ENCODE measurements around the gene GLS2. TPM values are rescaled to one million over a fixed set of nuclear protein-coding genes. Genes with fewer than 3 reads are reported as not detected.

The GLS2 gene
- total and polyA plus RNA-seq, 2 donors (not counting 1 experiment from before 2014, with no cell fraction given): 5.3 to 7.2 TPM

GRCh38 chr12:56528846-56529245 is 40.9 kb upstream of the GLS2 start:
- ChIA-PET CTCF (no interaction called here), POLR2A (no interaction called here)
- Mint-ChIP-seq H3K4me1 (no peaks in the 10 kb centered on the region), H3K4me3 (no peak overlapping the region), H3K27ac (no peak overlapping the region), H3K9me3 (ENCODE audit: insufficient read depth) (no peaks in the 10 kb centered on the region), H3K27me3 (no peaks in the 10 kb centered on the region)
- WGBS (ENCODE audit: insufficient coverage): no CpG with 5 or more reads among the region's 1 CpG
- H2AFZ ChIP-seq (ENCODE audit: insufficient read depth, low read depth, low read length, poor library complexity, severe bottlenecking): no peak overlapping the region
- no peaks in the 10 kb centered on the region for H4K20me1 ChIP-seq (ENCODE audit: control insufficient read depth, insufficient read depth, low read length, poor library complexity, severe bottlenecking)
- H3K4me1 ChIP-seq (ENCODE audit: control insufficient read depth in 2 of 2, insufficient read depth in 2 of 2, low read length in 2 of 2): no peaks in the 10 kb centered on the region
- no peaks in the 10 kb centered on the region for H3K79me2 ChIP-seq (ENCODE audit: control insufficient read depth, insufficient read depth, low read length)
- no peak for ATAC-seq (ENCODE audit: low read depth)
- H3K9me3 ChIP-seq (ENCODE audit: control extremely low read depth in 1 of 3, control insufficient read depth in 2 of 3, insufficient read depth in 1 of 3, low read length in 2 of 3): no peaks in the 10 kb centered on the region
- H3K9ac ChIP-seq (ENCODE audit: low read length): no peak overlapping the region
- intact Hi-C loops (cut with micrococcal nuclease): no loop called here
- no peaks in the 10 kb centered on the region for H3K27me3 ChIP-seq (replicated peaks in 1 of 4; ENCODE audit: control extremely low read depth in 1 of 4, control insufficient read depth in 3 of 4, insufficient read depth in 4 of 4, low read length in 3 of 4)
- no peaks in the 10 kb centered on the region for H3K36me3 ChIP-seq (replicated peaks in 1 of 2; ENCODE audit: control extremely low read depth in 1 of 2, control insufficient read depth in 1 of 2, extremely low read depth in 1 of 2, insufficient read depth in 2 of 2, low read length in 1 of 2)
- H3K27ac ChIP-seq (ENCODE audit: low read length in 2 of 2): no peak overlapping the region
- H3K4me2 ChIP-seq (replicated peaks; ENCODE audit: low read depth, low read length, poor library complexity, severe bottlenecking): no peak overlapping the region
- TF ChIP-seq CTCF (IDR thresholded peaks at IDR 0.05) (no peak), EZH2 (IDR thresholded peaks at IDR 0.05; ENCODE audit: borderline replicate concordance, insufficient read depth, low read depth, low read length, poor library complexity, severe bottlenecking) (no peak)
- H3K4me3 ChIP-seq (ENCODE audit: control extremely low read depth in 1 of 5, extremely low read depth in 1 of 5, insufficient read depth in 1 of 5, low read depth in 2 of 5, low read length in 4 of 5): no peak overlapping the region
- no peak for DNase-seq

- TF ChIP-seq CTCF (IDR thresholded peaks at IDR 0.05) (no peak), EZH2 (IDR thresholded peaks at IDR 0.05; ENCODE audit: borderline replicate concordance, insufficient read depth, low read depth, low read length, poor library complexity, severe bottlenecking) (no peak)
- H3K27me3 Mint-ChIP-seq: peaks cover 4% of the 10 kb centered on the region
- CTCF ChIA-PET: interaction anchor here (0.7 to 3.1 kb wide), 5 partner anchors 9 to 114 kb away, joined by 3 to 15 read pairs (median 3); no protein-coding TSS in a partner anchor
- peaks cover 22% of the 10 kb centered on the region for H3K4me1 Mint-ChIP-seq
- H3K27ac Mint-ChIP-seq: no peak overlapping the region
- WGBS (ENCODE audit: insufficient coverage): 71% methylated on average over 3 of the region's 4 CpGs
- H3K9ac ChIP-seq (ENCODE audit: low read length): peak overlapping the region; percentile 63
- peak overlapping the region; percentile 85 for H3K4me3 Mint-ChIP-seq
- no peaks in the 10 kb centered on the region for H3K9me3 ChIP-seq (ENCODE audit: control extremely low read depth in 1 of 3, control insufficient read depth in 2 of 3, insufficient read depth in 1 of 3, low read length in 2 of 3)
- peaks cover 12 to 20% of the 10 kb centered on the region in 2 donors for H3K4me1 ChIP-seq (ENCODE audit: control insufficient read depth in 2 of 2, insufficient read depth in 2 of 2, low read length in 2 of 2)
- intact Hi-C loops (cut with micrococcal nuclease): loop anchor here (5.0 kb wide), 1 partner anchor 110 kb away; the partner anchor contains the start of gene BAZ2A
- H3K27ac ChIP-seq (ENCODE audit: low read length in 2 of 2): no peak overlapping the region
- peak overlapping the region; percentile 66 for H3K4me2 ChIP-seq (replicated peaks; ENCODE audit: low read depth, low read length, poor library complexity, severe bottlenecking)
- POLR2A ChIA-PET: interaction anchor here (1.2 kb wide), 1 partner anchor 114 kb away, joined by 3 read pairs; no protein-coding TSS in a partner anchor
- H3K79me2 ChIP-seq (ENCODE audit: control insufficient read depth, insufficient read depth, low read length): no peaks in the 10 kb centered on the region
- H3K4me3 ChIP-seq (ENCODE audit: control extremely low read depth in 1 of 5, extremely low read depth in 1 of 5, insufficient read depth in 1 of 5, low read depth in 2 of 5, low read length in 4 of 5): peak overlapping the region in 2 of 5 experiments; percentile 41 to 46
- no peaks in the 10 kb centered on the region for H3K9me3 Mint-ChIP-seq (ENCODE audit: insufficient read depth)
- H4K20me1 ChIP-seq (ENCODE audit: control insufficient read depth, insufficient read depth, low read length, poor library complexity, severe bottlenecking): no peaks in the 10 kb centered on the region
- no peak for DNase-seq
- H3K36me3 ChIP-seq (replicated peaks in 1 of 2; ENCODE audit: control extremely low read depth in 1 of 2, control insufficient read depth in 1 of 2, extremely low read depth in 1 of 2, insufficient read depth in 2 of 2, low read length in 1 of 2): no peaks in the 10 kb centered on the region
- ATAC-seq (ENCODE audit: low read depth): no peak
- no peaks in the 10 kb centered on the region for H3K27me3 ChIP-seq (replicated peaks in 1 of 4; ENCODE audit: control extremely low read depth in 1 of 4, control insufficient read depth in 3 of 4, insufficient read depth in 4 of 4, low read length in 3 of 4)
- peak overlapping the region; percentile 83 for H2AFZ ChIP-seq (ENCODE audit: insufficient read depth, low read depth, low read length, poor library complexity, severe bottlenecking)
These were observed 34.6 kb upstream of the GLS2 start for GRCh38 chr12:56522411-56523193.
